DOHH2 (cell line): ENCODE measurements around the gene MYO1B.

Source experiments
- H3F3A ChIP-seq: fragments of 200-600 bp; sonication (generic), shearing (Covaris generic); 2 replicates; pipeline ENCODE4 v1.6.0; 2016; ENCODE audit warnings: antibody characterized with exemption, mild to moderate bottlenecking; ENCODE audit not compliant: control insufficient read depth, insufficient read depth
- H3K27ac ChIP-seq: fragments of 200-600 bp; sonication (generic); 2 replicates; pipeline ENCODE4 v1.5.1; 2014; ENCODE audit warnings: low read depth, mild to moderate bottlenecking, low read length, moderate library complexity
- H3K27me3 ChIP-seq: fragments of 200-600 bp; sonication (generic); 2 replicates; pipeline ENCODE4 v1.6.1; 2014; ENCODE audit warnings: mild to moderate bottlenecking, low read length, mixed read lengths; ENCODE audit not compliant: control insufficient read depth
- H3K36me3 ChIP-seq: fragments of 200-600 bp; sonication (generic); 2 replicates; pipeline ENCODE4 v1.6.1; 2014; ENCODE audit warnings: mild to moderate bottlenecking, low read length, moderate library complexity, mixed read lengths; ENCODE audit not compliant: control insufficient read depth
- H3K4me1 ChIP-seq: fragments of 200-600 bp; sonication (generic); 2 replicates; pipeline ENCODE4 v1.6.1; 2014; ENCODE audit warnings: mild to moderate bottlenecking, low read length, mixed read lengths; ENCODE audit not compliant: control insufficient read depth
- H3K4me2 ChIP-seq: fragments of 200-600 bp; sonication (generic); 2 replicates; pipeline ENCODE4 v1.6.0; 2014; ENCODE audit warnings: mild to moderate bottlenecking, low read length, moderate library complexity
- H3K4me3 ChIP-seq: fragments of 200-600 bp; sonication (generic); 2 replicates; pipeline ENCODE4 v1.5.1; 2014; ENCODE audit warnings: mild to moderate bottlenecking, low read length, mixed read lengths
- H3K79me2 ChIP-seq: fragments of 200-600 bp; sonication (generic); 2 replicates; pipeline ENCODE4 v1.6.1; 2014; ENCODE audit warnings: mild to moderate bottlenecking, low read length, mixed read lengths; ENCODE audit not compliant: control insufficient read depth
- H3K9me2 ChIP-seq: fragments of 200-600 bp; sonication (generic); replicated peaks from 2 replicates; pipeline ENCODE4 v1.6.1; 2014; ENCODE audit warnings: mild to moderate bottlenecking, low read length, mixed read lengths; ENCODE audit not compliant: control insufficient read depth
- H3K9me3 ChIP-seq: fragments of 200-600 bp; sonication (generic); 2 replicates; pipeline ENCODE4 v1.6.1; 2014; ENCODE audit warnings: antibody characterized with exemption, low read length, mixed read lengths; ENCODE audit not compliant: control insufficient read depth, insufficient read depth
- H4K20me1 ChIP-seq: fragments of 200-600 bp; sonication (generic); 2 replicates; pipeline ENCODE4 v1.6.0; 2014; ENCODE audit warnings: low read depth, mild to moderate bottlenecking, antibody characterized with exemption, low read length, moderate library complexity; ENCODE audit not compliant: control insufficient read depth, insufficient read depth
- EZH2phosphoT487 ChIP-seq: fragments of 200-600 bp; sonication (generic); IDR thresholded peaks from 2 replicates; pipeline ENCODE4 v1.6.1; 2017; ENCODE audit warnings: borderline replicate concordance, mild to moderate bottlenecking, antibody characterized with exemption, low read length, moderate library complexity, mixed read lengths
- TF ChIP-seq, protein P1 (sequence below): fragments of 200-600 bp; sonication (generic); IDR thresholded peaks from one replicate; pipeline ENCODE4 v1.5.1; 2014; ENCODE audit warnings: antibody characterized with exemption, mild to moderate bottlenecking, low read depth, low read length; ENCODE audit not compliant: poor library complexity, severe bottlenecking

The MYO1B gene

DNA sequence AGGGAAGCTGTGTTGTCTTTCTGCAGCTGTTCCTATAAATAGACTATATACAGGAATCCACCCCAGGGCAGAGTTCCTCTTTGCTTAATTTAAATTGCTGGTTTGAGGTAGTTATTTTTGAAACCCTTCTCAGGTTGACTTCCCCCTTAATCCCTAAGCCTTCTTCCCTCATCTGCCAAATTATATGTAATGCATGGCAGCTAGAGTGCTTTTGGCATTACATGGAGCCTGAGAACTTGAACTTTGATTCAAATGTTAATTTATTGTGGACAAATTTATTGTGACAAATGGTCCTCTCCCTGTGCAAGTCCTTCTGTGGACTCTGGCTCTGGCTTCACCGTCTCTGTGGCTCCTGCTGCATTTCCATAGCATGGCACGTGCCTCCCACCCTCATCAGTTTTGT lies 29.2 kb downstream of the MYO1B start:
- Histone ChIP-seq H3K27me3 (peaks cover 14% of the 10 kb centered on the region; the same call in 1 of the 2 replicates), H3F3A (no peaks in the 10 kb centered on the region), H3K9me2 (no peaks in the 10 kb centered on the region), H3K4me3 (no peak overlapping the region), H3K27ac (no peak overlapping the region), H3K4me1 (no peaks in the 10 kb centered on the region), H3K79me2 (no peaks in the 10 kb centered on the region), H3K36me3 (no peaks in the 10 kb centered on the region), H3K4me2 (no peak overlapping the region), H4K20me1 (no peaks in the 10 kb centered on the region), H3K9me3 (no peaks in the 10 kb centered on the region)
- TF ChIP-seq, protein P1, sequence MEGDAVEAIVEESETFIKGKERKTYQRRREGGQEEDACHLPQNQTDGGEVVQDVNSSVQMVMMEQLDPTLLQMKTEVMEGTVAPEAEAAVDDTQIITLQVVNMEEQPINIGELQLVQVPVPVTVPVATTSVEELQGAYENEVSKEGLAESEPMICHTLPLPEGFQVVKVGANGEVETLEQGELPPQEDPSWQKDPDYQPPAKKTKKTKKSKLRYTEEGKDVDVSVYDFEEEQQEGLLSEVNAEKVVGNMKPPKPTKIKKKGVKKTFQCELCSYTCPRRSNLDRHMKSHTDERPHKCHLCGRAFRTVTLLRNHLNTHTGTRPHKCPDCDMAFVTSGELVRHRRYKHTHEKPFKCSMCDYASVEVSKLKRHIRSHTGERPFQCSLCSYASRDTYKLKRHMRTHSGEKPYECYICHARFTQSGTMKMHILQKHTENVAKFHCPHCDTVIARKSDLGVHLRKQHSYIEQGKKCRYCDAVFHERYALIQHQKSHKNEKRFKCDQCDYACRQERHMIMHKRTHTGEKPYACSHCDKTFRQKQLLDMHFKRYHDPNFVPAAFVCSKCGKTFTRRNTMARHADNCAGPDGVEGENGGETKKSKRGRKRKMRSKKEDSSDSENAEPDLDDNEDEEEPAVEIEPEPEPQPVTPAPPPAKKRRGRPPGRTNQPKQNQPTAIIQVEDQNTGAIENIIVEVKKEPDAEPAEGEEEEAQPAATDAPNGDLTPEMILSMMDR, result no peak
- no peak for TF ChIP-seq EZH2phosphoT487

DNA sequence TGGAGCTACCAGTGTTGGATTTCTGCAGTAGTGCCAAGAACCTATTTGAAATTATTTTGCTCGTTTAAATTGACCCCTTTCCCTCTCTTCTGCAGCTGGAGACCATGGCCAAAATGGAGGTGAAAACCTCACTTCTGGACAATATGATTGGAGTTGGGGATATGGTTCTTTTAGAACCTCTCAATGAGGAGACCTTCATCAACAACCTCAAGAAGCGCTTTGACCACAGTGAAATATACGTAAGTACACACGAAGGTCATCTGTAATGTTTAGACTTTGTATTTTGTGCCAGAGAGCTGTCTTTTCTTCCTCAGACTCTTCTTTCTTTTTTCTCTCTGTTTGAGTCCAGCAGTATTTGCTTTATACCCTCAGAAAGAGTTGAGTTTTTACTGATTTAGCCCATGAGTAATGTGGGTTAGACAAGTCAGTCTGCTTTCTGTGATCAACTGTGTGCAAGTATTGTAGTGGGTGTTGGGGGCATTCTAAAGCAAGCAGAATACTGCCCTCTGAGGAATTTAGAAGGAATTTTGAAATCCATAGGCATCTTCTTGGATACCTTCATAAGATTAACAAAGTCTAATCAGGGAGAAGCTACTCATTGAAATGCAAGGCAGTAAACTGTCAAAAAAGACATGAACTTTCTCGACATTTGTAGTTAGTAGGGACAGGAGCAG lies 31.7 kb downstream of the MYO1B start:
- H3K79me2 ChIP-seq, result no peaks in the 10 kb centered on the region
- no peaks in the 10 kb centered on the region for H3K36me3 ChIP-seq
- no peaks in the 10 kb centered on the region for H3F3A ChIP-seq
- H3K4me2 ChIP-seq, result no peak overlapping the region
- TF ChIP-seq, protein P1, result no peak
- TF ChIP-seq EZH2phosphoT487, result no peak
- peaks cover 14% of the 10 kb centered on the region; the same call in 1 of the 2 replicates for H3K27me3 ChIP-seq
- H3K9me2 ChIP-seq, result no peaks in the 10 kb centered on the region
- H3K4me3 ChIP-seq, result no peak overlapping the region
- H3K4me1 ChIP-seq, result no peaks in the 10 kb centered on the region
- H4K20me1 ChIP-seq, result no peaks in the 10 kb centered on the region
- no peak overlapping the region for H3K27ac ChIP-seq
- no peaks in the 10 kb centered on the region for H3K9me3 ChIP-seq

DNA sequence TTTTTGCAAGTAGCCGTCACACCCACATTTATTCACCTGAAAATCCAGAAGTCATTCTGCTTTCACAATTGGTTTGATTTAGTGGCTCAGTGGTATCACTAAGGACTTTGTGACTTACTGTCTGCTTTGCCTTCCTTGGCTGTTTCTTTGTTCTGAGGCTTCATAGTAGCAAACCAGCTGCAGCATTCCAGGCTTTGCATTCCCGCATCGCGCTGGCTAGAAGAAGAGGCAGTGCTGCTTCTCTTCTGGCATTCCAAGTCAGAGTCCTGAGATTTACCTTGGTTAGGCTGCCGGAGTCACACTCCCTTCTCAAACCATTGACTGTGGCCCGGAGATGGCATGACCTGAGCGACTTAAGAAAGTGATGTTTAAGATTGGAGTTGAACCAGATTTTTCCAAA lies 35.1 kb downstream of the MYO1B start:
- Histone ChIP-seq H3K9me3 (no peaks in the 10 kb centered on the region), H4K20me1 (no peaks in the 10 kb centered on the region), H3K4me1 (no peaks in the 10 kb centered on the region), H3K4me2 (no peak overlapping the region), H3K27me3 (peaks cover 9% of the 10 kb centered on the region; the same call in 1 of the 2 replicates), H3F3A (no peaks in the 10 kb centered on the region), H3K4me3 (no peak overlapping the region), H3K9me2 (no peaks in the 10 kb centered on the region), H3K36me3 (no peaks in the 10 kb centered on the region), H3K79me2 (no peaks in the 10 kb centered on the region), H3K27ac (no peak overlapping the region)
- TF ChIP-seq, protein P1, result no peak
- TF ChIP-seq EZH2phosphoT487, result no peak
